HG03025 (cell line): Measurements from ENCODE around the gene ARVCF.

Source experiments
- ATAC-seq: cut with Tn5 transposase; IDR thresholded peaks from one replicate; pipeline ENCODE4 v1.9.1; 2021; ENCODE audit warnings: mild to moderate bottlenecking, moderate library complexity; ENCODE audit not compliant: unreplicated experiment, low FRiP score

The ARVCF gene

GRCh38 chr22:20018001-20018400 is 1.4 kb upstream of the ARVCF start:
- ATAC-seq, result no peak

DNA sequence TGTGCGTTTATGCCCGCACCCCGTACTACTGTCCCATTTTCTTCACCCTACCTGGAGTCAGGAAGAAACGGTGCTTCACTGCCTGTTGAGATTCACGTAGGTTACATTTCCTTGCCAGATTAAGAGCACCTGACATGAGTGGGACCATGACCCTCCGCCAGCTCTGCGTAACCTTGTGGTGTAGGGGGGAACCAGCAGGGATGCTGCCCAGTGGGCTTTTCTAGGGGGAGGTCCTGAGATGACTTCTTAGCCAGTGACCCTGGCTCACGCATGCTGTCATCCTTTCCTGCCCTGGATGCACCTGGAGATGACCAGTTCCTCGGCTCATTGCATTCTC is 967 bp upstream of the ARVCF start:
- no peak for ATAC-seq

DNA sequence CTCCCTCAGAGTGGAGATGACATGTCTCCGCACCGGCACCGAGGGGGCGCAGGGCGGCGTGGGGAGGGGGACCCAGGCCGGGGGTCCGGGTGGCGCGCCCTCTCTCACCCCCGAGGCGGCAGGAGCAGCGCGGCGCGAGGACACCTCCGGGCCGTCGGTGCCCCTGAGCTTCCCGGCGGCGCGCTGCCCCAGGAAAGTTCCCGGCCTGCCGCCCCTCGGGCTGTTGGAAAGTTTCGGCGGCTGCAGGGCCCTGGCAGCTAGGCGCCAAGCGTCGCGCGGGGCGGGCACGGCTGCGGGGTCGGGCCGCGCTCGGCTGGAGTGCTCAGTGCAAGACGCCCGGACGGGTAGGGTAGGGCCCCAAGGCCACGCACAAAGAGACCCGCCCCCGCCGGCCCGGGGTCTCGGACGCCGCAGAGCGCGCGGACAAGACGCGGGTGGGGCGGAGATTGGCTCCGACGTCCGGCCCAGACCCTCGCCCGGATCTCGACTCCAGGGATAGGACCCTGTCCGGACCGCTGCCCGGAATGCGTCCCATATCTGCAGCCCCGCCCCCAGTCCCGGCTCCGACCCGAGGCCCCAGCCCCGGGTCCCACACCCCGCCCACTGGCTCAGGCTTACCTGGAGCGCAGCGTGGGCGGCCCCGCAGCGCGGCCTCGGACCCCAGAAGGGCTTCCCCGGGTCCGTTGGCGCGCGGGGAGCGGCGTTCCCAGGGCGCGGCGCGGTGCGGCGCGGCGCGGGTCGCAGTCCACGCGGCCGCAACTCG is 471 bp downstream of the ARVCF start:
- ATAC-seq, result no peak

DNA sequence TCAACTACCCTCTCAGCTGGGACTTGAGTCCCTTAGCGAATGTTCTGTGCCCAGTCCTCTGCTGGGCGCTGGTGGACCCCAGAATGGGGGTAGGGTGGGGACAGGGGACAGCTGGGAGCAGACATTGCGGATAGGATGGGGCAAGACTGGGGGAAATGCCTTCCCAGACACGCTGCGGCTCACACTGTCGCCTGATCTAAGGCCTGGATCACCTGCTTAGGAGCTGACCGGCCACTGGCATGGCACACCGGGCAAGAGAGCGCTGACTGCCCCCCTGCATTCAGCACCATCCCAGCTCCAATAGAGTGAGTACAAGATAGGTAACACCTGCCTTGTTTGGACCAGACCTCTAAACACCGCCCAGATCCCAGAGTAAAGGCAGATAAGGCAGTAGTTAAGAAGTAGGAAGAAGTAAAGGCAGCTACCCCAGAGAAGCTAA is 1.4 kb downstream of the ARVCF start:
- no peak for ATAC-seq

DNA sequence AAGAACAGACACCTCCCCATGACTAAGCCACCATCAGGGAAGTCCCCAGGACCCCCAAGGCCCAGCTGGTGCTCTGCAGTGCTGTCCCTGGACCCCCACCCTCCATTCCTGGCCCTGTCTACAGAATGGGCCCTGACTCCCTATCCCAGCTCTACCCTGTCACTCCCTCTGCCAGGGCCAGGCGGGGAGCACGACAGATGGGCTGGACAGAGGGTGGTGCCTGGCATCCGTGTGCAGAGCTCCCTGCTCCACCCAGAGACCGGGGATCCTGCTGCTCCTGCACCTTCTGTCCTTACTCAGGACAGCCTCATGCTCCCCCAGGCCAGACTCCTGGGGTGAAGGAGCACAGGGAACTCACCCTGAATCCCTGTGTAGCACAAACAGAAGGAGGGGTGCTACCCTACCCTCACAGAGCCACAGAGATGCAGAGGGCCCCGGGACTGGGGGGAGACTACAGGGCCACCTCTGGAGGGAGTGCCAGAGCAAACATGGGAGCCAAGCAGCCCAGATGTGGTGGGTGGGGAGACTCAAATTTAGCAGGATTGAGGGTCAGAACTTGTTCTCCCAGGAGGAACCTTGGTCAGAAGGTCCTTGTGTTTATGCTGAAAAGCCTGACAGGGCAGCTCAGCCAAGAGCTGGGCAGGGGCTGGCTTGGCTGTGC is 2.0 kb downstream of the ARVCF start:
- ATAC-seq, result no peak

GRCh38 chr22:20013382-20013871 is 3.2 kb downstream of the ARVCF start:
- ATAC-seq, result no peak

GRCh38 chr22:20012741-20013331 is 3.8 kb downstream of the ARVCF start:
- ATAC-seq, result no peak

GRCh38 chr22:20011993-20012740 is 4.5 kb downstream of the ARVCF start:
- no peak for ATAC-seq

- ATAC-seq, result no peak
Observed at GRCh38 chr22:20011123-20011992, 5.3 kb downstream of the ARVCF start.

- no peak for ATAC-seq
Observed at GRCh38 chr22:20010307-20011122, 6.1 kb downstream of the ARVCF start.

DNA sequence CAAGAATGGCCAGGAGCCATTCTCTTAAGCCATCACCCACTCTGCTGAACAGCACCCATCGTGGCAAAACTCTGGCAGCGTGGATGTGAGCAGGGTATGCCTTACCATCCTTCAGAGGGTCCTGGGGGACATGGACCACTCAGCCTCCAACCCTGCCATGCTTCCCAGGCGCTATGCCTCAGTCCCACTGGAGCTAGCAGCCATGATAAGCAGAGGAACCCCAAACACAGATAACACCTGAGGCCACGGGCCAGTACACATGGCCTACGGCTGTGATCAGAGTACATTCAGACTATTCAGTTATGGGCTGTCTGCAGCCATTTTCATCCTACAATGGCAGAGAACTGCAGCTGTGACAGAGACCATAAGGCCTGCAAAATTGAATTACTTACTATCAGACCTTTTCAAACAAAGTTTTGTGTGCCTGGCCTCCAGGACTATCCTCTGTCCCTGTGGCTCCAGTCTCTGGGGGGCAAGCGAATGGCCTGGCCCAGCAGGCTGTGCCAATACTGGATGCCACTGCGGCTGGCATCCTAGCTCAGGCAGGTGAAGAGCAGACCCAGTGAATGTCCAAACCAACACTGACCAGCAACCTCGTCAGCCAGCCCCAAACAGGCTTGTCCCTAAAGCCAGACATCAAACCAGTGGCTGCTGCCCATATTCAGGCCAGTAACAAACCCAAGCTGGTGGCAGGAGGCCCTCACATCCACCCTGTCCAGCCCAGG is 6.9 kb downstream of the ARVCF start:
- no peak for ATAC-seq

DNA sequence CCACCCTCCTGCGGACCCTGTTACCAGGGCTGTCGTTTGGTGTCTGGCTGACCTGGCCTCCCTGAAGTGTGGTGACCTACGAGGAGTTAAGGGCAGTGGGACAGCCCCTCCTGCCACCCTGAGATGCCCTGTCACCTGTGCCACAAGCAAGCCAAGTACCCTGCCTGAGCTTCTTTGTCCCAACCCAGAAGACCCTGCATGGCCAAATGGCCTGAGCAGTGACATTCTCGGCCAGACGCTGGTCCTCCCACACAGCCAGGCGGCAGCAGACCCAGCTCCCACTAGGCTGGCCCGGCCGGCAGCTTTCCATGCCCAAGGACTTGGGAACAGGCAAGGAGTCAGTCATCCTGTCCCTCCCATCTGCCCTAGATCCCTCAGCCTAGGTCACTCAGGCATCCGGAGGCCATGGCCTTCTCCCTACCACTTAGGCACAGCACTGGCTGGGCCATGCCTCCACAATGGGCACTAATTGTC is 7.6 kb downstream of the ARVCF start:
- ATAC-seq, result no peak

- no peak for ATAC-seq
Observed at GRCh38 chr22:20008221-20008995, 8.2 kb downstream of the ARVCF start.

- ATAC-seq, result no peak
Observed at GRCh38 chr22:20004464-20004863, 12.2 kb downstream of the ARVCF start.

- ATAC-seq, result no peak
Observed at GRCh38 chr22:20003304-20003703, 13.3 kb downstream of the ARVCF start.

DNA sequence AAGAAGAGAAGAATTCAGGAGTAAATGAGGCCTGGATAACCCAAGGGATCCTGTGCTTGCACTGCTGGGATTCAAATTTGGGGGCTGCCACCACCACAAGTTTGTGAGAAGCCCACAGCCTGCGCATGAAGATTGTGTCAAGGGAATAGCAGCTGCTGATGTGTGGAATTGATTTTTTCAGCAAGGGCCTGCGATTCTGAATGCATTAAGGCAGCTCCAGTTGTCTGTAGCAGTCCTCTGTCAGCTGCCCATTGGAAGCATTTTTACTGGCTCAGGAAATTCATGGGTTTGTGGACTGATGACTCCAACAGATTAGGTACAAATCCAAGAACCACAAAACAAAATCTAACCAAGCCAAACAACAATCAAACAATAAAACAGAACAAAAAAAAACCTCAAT is 14.0 kb downstream of the ARVCF start:
- no peak for ATAC-seq

GRCh38 chr22:20002128-20002527 is 14.5 kb downstream of the ARVCF start:
- no peak for ATAC-seq
